H1 (cell line): ENCODE data around the gene IRF4.

ENCODE experiments used
- EP300 ChIP-seq, 2 experiments: IDR thresholded peaks; 1 replicate in 1 of 2; 2 replicates in 1 of 2; pipeline ENCODE4 v1.6.1; 2011 to 2012; ENCODE audit warnings: low read depth in 2 of 2, low read length in 2 of 2, mild to moderate bottlenecking in 2 of 2, borderline replicate concordance in 1 of 2, inconsistent platforms in 1 of 2, moderate library complexity in 1 of 2
- POLR2A ChIP-seq, 2 experiments: IDR thresholded peaks; 1 replicate in 1 of 2; 2 replicates in 1 of 2; pipeline ENCODE4 v1.6.1; 2011; ENCODE audit warnings: low read depth in 2 of 2, low read length in 2 of 2, mild to moderate bottlenecking in 2 of 2; ENCODE audit errors: control extremely low read depth in 1 of 2
- RFX5 ChIP-seq: IDR thresholded peaks from 2 replicates; pipeline ENCODE4 v1.6.1; 2011; ENCODE audit warnings: low read depth, low read length, improper control_type of control experiment, borderline replicate concordance
- TEAD4 ChIP-seq: IDR thresholded peaks from 2 replicates; pipeline ENCODE4 v1.6.1; 2012; ENCODE audit warnings: low read depth, low read length, inconsistent platforms, mixed read lengths
- TF ChIP-seq, protein P1 (sequence below), 3 experiments: IDR thresholded peaks; 1 replicate in 2 of 3; 2 replicates in 1 of 3; pipeline versions ENCODE4 v1.5.1 to v1.6.1; 2011; ENCODE audit warnings: low read length in 3 of 3, mild to moderate bottlenecking in 3 of 3, inconsistent platforms in 2 of 3, low read depth in 1 of 3, moderate library complexity in 1 of 3; ENCODE audit not compliant: insufficient read depth in 1 of 3; ENCODE audit errors: control extremely low read depth in 1 of 3

DNA sequence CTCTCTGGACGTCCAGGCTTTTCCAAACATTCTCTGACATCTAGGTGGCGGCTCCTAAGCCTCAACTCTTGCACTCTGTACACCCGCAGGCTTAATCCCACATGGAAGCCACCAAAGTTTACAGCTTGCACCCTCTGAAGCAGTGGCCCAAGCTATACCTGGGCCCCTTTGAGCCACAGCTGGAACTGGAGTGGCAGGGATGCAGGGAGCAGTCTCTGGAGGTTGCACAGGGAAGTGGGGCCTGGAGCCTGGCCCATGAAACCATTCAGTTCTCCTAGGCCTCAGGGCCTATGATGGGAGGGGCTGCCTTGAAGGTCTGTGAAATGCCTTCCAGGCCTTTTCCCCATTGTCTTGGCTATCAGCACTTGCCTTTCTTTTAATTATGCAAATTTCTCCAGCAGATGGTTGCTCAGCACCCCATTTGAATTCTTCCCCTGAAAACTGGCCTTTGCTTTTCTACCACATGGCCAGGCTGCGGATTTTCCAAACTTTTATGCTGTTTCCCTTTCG is 64.9 kb downstream of the IRF4 start:
- no peak for TF ChIP-seq POLR2A (IDR thresholded peaks at IDR 0.05; ENCODE audit: control extremely low read depth in 1 of 2, low read depth in 2 of 2, low read length in 2 of 2)
- TF ChIP-seq EP300 (IDR thresholded peaks at IDR 0.05; ENCODE audit: borderline replicate concordance in 1 of 2, low read depth in 2 of 2, low read length in 2 of 2): no peak
- TF ChIP-seq RFX5: no peak
- TF ChIP-seq, protein P1, sequence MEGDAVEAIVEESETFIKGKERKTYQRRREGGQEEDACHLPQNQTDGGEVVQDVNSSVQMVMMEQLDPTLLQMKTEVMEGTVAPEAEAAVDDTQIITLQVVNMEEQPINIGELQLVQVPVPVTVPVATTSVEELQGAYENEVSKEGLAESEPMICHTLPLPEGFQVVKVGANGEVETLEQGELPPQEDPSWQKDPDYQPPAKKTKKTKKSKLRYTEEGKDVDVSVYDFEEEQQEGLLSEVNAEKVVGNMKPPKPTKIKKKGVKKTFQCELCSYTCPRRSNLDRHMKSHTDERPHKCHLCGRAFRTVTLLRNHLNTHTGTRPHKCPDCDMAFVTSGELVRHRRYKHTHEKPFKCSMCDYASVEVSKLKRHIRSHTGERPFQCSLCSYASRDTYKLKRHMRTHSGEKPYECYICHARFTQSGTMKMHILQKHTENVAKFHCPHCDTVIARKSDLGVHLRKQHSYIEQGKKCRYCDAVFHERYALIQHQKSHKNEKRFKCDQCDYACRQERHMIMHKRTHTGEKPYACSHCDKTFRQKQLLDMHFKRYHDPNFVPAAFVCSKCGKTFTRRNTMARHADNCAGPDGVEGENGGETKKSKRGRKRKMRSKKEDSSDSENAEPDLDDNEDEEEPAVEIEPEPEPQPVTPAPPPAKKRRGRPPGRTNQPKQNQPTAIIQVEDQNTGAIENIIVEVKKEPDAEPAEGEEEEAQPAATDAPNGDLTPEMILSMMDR (IDR thresholded peaks at IDR 0.05; ENCODE audit: control extremely low read depth in 1 of 3, insufficient read depth in 1 of 3, low read depth in 1 of 3, low read length in 3 of 3): no peak
- no peak for TF ChIP-seq TEAD4
